Right lobe of liver (tissue), 6 donors: ENCODE data around the gene SPATA45. TPM values are rescaled to one million over a fixed set of nuclear protein-coding genes. Genes with fewer than 3 reads are reported as not detected.

Source experiments
- ATAC-seq, 4 donors: fragments of 200-7000 bp; cut with Tn5 transposase; one replicate each; pipeline ENCODE4 v1.9.1; 2020; ENCODE audit warnings: mild to moderate bottlenecking in 4 of 4, moderate library complexity in 4 of 4
- DNase-seq, 3 donors: peaks; one replicate each; pipeline ENCODE4 v3.0.0-alpha.2; 2020
- H3K27ac ChIP-seq, 3 donors: fragments of 200-600 bp; one replicate each; pipeline ENCODE4 v1.8.0; 2022
- H3K27me3 ChIP-seq, 2 donors: fragments of 200-600 bp; one replicate each; pipeline ENCODE4 v1.8.0; 2022
- H3K36me3 ChIP-seq, 4 donors: fragments of 200-600 bp; sonication (generic) in 1 of 4; one replicate each; pipeline versions ENCODE4 v1.5.1 to v1.8.0; 2017 to 2022; ENCODE audit warnings: control low read depth in 1 of 4
- H3K4me1 ChIP-seq, 4 donors: fragments of 200-600 bp; sonication (generic) in 1 of 4; one replicate each; pipeline versions ENCODE4 v1.5.1 to v1.8.0; 2017 to 2022; ENCODE audit warnings: control low read depth in 1 of 4
- H3K4me3 ChIP-seq, 3 donors: fragments of 200-600 bp; one replicate each; pipeline ENCODE4 v1.8.0; 2022
- H3K9me3 ChIP-seq, 4 donors: fragments of 200-600 bp; sonication (generic) in 1 of 4; one replicate each; pipeline versions ENCODE4 v1.5.1 to v1.8.0; 2017 to 2022; ENCODE audit warnings: control low read depth in 1 of 4
- POLR2A ChIP-seq: fragments of 450-650 bp; IDR thresholded peaks from one replicate; pipeline ENCODE4 v1.6.1; 2017; ENCODE audit warnings: antibody characterized with exemption, mild to moderate bottlenecking
- WGBS: methylation state at CpG from one replicate; pipeline ENCODE4 v1.1.6; 2018; ENCODE audit warnings: low coverage, low lambda C conversion rate; ENCODE audit not compliant: insufficient coverage; ENCODE audit errors: missing lambda C conversion rate; 5-methylcytosine and 5-hydroxymethylcytosine counted together
- intact Hi-C, 2 donors: fragments of 100-400 bp; cut with DNase I; formaldehyde crosslinking; loops; one replicate each; pipeline versions ENCODE4 v1.11.2 to v1.14.1; 2022
- total RNA-seq, 6 experiments: library from RNA; depleted of rRNA in 2 of 6; stranded (reverse); fragments of >200 nt in 2 of 6; fragmentation: NEBNext Ultra II Directional in 3 of 6; extraction: Animal tissue kit (Norgen Biotek cat#: 25700) in 3 of 6; gene quantifications; one replicate each; pipeline versions ENCODE4 v1.1.0 to v1.2.4, GENCODE V29; 2016 to 2023
- TF ChIP-seq, protein P1 (sequence below), 4 donors: fragments of 200-600 bp in 3 of 4; fragments of 450-650 bp in 1 of 4; IDR thresholded peaks; one replicate each; pipeline versions ENCODE4 v1.5.1 to v1.8.0; 2016 to 2022; ENCODE audit warnings: antibody characterized with exemption in 4 of 4, mild to moderate bottlenecking in 2 of 4
- donor health status: DM: no; HTN: yes; CAD: no.
- donor health status: DM: no; HTN: no; CAD: no.
- donor health status: DM: no; HTN: no; CAD: no.
- donor health status: DM: no; HTN: yes; CAD: no.
- donor health status: DM: no; HTN: yes; CAD: no.

SPATA45 gene
- total RNA-seq, 6 experiments from 2014 or later: 1.2 TPM; not detected in 5

DNA sequence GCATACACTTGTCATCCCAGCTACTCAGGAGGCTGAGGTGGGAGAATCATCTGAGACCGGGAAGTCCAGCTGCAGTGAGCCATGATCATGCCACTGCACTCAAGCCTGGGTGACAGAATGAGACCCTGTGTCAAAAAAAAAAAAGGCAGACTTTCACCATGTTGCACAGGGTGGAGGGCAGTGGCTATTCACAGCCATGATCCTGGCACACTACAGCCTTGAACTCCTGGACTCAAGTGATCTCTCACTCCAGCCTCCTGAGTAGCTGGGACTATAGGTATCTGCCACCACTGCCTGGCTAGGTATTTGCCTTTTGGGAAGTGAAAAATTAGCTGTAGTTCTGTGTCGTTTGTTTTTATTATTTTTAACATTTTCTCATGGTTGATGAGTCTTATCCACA, 19.1 kb downstream of the SPATA45 start:
- Histone ChIP-seq H3K36me3 (no peaks in the 10 kb centered on the region), H3K4me3 (no peak overlapping the region), H3K4me1 (peaks cover 0 to under 1% (median 0%) of the 10 kb centered on the region in 4 donors), H3K27ac (no peak overlapping the region), H3K27me3 (no peaks in the 10 kb centered on the region), H3K9me3 (peaks cover 0 to 4% (median 0%) of the 10 kb centered on the region in 4 donors)
- ATAC-seq (no peak), DNase-seq (no peak)
- intact Hi-C loops: no loop called here
- WGBS: 86% methylated on average over 2 of the region's 2 CpGs
- TF ChIP-seq POLR2A: no peak
- TF ChIP-seq, protein P1, sequence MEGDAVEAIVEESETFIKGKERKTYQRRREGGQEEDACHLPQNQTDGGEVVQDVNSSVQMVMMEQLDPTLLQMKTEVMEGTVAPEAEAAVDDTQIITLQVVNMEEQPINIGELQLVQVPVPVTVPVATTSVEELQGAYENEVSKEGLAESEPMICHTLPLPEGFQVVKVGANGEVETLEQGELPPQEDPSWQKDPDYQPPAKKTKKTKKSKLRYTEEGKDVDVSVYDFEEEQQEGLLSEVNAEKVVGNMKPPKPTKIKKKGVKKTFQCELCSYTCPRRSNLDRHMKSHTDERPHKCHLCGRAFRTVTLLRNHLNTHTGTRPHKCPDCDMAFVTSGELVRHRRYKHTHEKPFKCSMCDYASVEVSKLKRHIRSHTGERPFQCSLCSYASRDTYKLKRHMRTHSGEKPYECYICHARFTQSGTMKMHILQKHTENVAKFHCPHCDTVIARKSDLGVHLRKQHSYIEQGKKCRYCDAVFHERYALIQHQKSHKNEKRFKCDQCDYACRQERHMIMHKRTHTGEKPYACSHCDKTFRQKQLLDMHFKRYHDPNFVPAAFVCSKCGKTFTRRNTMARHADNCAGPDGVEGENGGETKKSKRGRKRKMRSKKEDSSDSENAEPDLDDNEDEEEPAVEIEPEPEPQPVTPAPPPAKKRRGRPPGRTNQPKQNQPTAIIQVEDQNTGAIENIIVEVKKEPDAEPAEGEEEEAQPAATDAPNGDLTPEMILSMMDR (IDR thresholded peaks at IDR 0.05): no peak

DNA sequence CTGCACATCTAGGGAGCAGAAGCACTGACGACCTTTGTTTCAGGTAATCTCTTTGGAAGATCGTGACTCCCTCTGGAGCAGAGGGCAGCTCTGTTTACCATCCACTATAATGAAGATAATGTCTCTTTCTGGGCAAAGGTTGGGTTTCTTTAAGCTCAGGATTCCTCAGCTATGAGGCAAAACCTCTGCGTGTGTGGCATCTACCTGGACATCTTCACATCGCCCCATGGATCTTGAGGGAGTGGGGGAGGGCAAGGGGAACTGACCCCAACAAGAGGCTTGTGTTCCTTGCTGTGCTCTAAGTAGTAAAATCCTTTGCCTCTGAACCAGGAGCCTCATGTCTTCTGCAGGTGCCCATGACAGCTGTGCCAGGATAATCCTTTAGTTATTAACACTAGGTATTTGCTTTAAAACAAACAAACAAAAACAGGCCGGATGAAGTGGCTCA, 19.6 kb downstream of the SPATA45 start:
- WGBS: 30% methylated on average over 4 of the region's 5 CpGs
- H3K4me3 ChIP-seq: no peak overlapping the region

DNA sequence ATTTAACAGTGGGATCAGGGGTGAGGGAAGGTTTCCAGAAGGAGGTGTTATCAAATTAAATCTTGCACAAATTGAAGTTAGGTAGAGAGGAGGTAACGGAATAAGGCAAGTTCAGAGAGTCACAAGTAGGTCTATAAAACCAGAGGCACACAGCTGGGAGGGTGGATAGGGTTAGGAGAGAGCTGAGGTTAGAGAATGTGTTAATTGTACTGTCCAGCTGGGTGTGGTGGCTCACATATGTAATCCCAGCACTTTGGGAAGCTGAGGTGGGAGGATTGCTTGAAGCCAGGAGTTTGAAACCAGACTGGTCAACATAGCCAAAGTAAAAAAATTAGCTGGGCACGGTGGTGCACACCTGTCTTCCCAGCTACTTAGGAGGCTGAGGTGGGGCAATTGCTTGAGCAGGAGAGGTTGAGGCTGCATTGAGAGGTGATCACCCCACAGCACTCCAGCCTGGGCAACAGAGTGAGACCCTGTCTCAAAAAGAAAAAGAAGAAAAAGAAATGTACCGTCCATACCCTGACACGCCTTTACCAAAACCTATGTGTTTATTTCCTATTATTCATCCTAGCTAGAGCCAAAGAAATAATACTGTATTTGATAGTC, 20.2 kb downstream of the SPATA45 start:
- Histone ChIP-seq H3K4me1 (no peaks in the 10 kb centered on the region), H3K9me3 (peaks cover 0 to 4% (median 0%) of the 10 kb centered on the region in 4 donors), H3K36me3 (no peaks in the 10 kb centered on the region), H3K27me3 (no peaks in the 10 kb centered on the region), H3K27ac (no peak overlapping the region), H3K4me3 (no peak overlapping the region)
- TF ChIP-seq POLR2A: no peak
- TF ChIP-seq, protein P1 (IDR thresholded peaks at IDR 0.05): no peak
- 86% methylated on average over 3 of the region's 4 CpGs for WGBS
- ATAC-seq (no peak), DNase-seq (no peak)
- intact Hi-C loops: no loop called here

More for the DNA sequence above, 19.6 kb downstream of the SPATA45 start:
- no peaks in the 10 kb centered on the region for H3K4me1 ChIP-seq
- ATAC-seq (peak in 2 of 4 donors; percentile 59 to 91), DNase-seq (no peak)
- H3K36me3 ChIP-seq: no peaks in the 10 kb centered on the region
- H3K27ac ChIP-seq: no peak overlapping the region
- H3K27me3 ChIP-seq: no peaks in the 10 kb centered on the region
- no peak for TF ChIP-seq POLR2A
- TF ChIP-seq, protein P1 (IDR thresholded peaks at IDR 0.05): no peak
- intact Hi-C loops: no loop called here
- peaks cover 0 to 4% (median 0%) of the 10 kb centered on the region in 4 donors for H3K9me3 ChIP-seq

DNA sequence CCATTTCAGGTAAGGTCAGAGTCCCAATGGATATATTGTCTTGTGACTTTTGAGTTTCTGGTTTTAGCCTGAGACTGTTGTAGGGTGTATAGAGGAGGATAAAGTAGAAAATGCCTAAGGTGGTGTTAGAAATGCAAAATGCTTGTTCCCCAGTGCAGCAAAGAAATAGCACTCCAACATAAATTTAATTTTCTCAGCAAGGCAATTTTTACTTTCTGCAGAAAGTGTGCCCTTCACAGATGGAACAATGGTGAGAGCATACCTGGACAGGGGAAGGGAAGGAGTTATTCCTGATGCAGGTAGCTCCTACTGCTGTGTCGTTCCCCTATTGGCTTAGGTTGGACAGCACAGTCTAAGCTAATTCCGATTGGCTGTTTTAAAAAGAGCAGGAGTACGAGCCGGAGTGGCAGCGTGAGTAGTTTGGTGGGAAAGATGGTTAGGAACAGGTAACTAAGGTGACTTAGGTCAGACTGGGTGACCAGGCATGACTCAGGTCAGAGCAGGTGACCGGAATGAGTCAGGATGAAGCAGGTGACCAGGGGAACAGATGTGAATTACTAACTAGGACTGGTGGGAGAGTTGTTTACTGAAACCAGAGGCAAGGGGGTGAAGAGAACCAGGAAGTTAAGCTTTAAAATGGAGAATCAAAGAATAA, 21.5 kb downstream of the SPATA45 start:
- ATAC-seq: no peak
- H3K9me3 ChIP-seq: peaks cover 0 to 4% (median 0%) of the 10 kb centered on the region in 4 donors
- no peak for TF ChIP-seq POLR2A
- TF ChIP-seq, protein P1 (IDR thresholded peaks at IDR 0.05): no peak
- no peak overlapping the region for H3K4me3 ChIP-seq
- H3K36me3 ChIP-seq: no peaks in the 10 kb centered on the region
- DNase-seq: no peak
- no peak overlapping the region for H3K27ac ChIP-seq
- WGBS: 92% methylated on average over 6 of the region's 6 CpGs
- H3K4me1 ChIP-seq: no peaks in the 10 kb centered on the region
- intact Hi-C loops: no loop called here
- H3K27me3 ChIP-seq: no peaks in the 10 kb centered on the region
